Measurements from ENCODE around the gene PPP1R9B.

DNA sequence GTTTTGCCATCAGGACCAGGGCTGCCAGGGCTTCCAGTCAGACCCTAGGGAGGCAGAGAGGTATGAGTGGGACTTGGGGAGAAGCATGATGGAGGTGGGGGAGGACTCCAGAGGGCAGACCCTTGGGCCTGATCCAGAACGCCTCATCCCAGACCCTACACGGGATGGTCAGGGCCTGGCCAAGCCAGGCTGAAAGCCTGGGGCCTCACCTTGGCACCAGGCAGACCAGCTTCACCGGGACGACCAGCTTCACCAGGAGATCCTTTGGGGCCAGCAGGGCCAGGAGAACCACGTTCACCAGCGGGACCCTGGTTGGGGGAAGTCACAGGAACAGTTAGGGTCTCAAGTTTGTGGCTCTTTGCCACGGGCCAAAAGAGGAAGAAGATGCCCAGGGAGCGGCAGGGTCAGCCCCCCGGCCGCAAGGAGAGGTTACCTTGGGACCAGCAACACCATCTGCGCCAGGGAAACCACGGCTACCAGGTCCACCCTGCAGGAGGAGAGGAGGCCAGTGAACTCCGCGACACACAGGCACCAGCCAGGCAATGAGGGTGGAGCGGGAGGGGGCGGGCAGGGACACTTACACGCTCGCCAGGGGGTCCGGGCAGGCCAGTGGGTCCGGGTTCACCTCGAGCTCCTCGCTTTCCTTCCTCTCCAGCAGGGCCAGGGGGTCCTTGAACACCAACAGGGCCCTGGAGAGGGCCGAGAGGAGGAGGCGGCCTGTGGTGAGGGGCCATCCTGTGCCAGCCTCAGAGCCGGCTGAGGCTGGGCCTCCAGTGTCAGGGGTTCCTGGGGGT, 43.9 kb upstream of the PPP1R9B start:
- TF ChIP-seq POLR2AphosphoS5 (IDR thresholded peaks at IDR 0.05; ENCODE audit: low read depth, low read length) (no peak), TAF1 (IDR thresholded peaks at IDR 0.05; ENCODE audit: borderline replicate concordance, insufficient read depth, low read length) (no peak), REST (IDR thresholded peaks at IDR 0.05; ENCODE audit: insufficient read depth in 1 of 2, low read depth in 2 of 2, low read length in 2 of 2) (no peak), SIN3A (IDR thresholded peaks at IDR 0.05; ENCODE audit: borderline replicate concordance, insufficient read depth, low read length) (no peak), FOXP2 (optimal IDR thresholded peaks at IDR 0.05; ENCODE audit: borderline replicate concordance, extremely low read depth, extremely low read length, insufficient read depth) (no peak)
